Fibroblast of mammary gland (primary cell): ENCODE data around the gene REXO5.

ENCODE experiments used
- DNase-seq: peaks from one replicate; pipeline ENCODE4 v3.0.0-alpha.2; 2010; ENCODE audit warnings: low read depth
- H3K4me3 ChIP-seq: 2 replicates; pipeline ENCODE4 v1.5.1; 2011; ENCODE audit warnings: low read depth, mild to moderate bottlenecking, low read length, moderate library complexity; ENCODE audit not compliant: control insufficient read depth
- TF ChIP-seq, protein P1 (sequence below): conservative IDR thresholded peaks from 2 replicates; pipeline ENCODE4 v1.5.1; 2011; ENCODE audit warnings: low read depth, low read length, inconsistent platforms; ENCODE audit not compliant: control insufficient read depth, insufficient read depth

REXO5 gene

GRCh38 chr16:20870122-20870820 is 63.9 kb downstream of the REXO5 start:
- DNase-seq: no peak
- H3K4me3 ChIP-seq: no peak overlapping the region
- TF ChIP-seq, protein P1, sequence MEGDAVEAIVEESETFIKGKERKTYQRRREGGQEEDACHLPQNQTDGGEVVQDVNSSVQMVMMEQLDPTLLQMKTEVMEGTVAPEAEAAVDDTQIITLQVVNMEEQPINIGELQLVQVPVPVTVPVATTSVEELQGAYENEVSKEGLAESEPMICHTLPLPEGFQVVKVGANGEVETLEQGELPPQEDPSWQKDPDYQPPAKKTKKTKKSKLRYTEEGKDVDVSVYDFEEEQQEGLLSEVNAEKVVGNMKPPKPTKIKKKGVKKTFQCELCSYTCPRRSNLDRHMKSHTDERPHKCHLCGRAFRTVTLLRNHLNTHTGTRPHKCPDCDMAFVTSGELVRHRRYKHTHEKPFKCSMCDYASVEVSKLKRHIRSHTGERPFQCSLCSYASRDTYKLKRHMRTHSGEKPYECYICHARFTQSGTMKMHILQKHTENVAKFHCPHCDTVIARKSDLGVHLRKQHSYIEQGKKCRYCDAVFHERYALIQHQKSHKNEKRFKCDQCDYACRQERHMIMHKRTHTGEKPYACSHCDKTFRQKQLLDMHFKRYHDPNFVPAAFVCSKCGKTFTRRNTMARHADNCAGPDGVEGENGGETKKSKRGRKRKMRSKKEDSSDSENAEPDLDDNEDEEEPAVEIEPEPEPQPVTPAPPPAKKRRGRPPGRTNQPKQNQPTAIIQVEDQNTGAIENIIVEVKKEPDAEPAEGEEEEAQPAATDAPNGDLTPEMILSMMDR: no peak

DNA sequence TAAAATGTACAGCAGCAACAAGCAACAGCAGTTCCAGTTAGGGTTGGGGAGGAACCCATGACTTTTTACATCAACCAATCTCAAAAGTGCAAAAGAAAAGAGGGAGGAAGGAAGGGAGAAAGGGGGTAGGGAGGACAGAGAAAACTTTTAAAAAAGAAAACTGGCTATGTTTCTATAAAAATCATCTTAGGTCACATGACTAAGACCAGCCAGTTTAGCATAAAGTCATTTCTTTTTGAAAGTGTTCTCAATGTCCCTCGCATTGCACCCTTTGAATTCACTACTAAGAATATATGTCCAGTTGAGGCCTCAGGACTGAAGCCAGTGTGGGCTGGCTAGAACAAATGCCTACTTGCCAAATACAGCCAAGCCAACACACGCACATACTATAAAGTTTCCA is 64.9 kb downstream of the REXO5 start:
- H3K4me3 ChIP-seq: no peak overlapping the region
- TF ChIP-seq, protein P1: no peak
- no peak for DNase-seq

GRCh38 chr16:20871941-20872815 is 65.9 kb downstream of the REXO5 start:
- TF ChIP-seq, protein P1: no peak
- no peak for DNase-seq
- H3K4me3 ChIP-seq: no peak overlapping the region

DNA sequence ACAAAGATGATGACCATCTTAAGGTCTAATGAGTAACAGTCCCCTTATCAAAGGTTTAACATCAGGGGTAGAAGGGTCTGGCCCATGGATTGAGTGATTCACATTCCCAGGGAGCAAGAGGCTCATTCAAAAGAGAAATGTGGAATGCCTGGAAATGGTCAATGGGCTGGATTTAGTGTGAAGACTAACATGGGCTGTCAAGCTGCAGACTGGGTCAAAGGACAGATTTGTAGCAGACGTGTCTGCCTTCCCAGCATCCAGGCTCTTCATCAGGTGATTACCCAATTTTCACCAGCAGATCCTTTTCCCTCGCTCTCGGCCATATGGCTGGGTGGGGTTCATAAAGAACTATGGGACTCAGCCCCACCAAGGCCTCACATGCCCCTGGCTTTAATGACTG is 67.0 kb downstream of the REXO5 start:
- TF ChIP-seq, protein P1: no peak
- no peak overlapping the region for H3K4me3 ChIP-seq
- DNase-seq: no peak

- TF ChIP-seq, protein P1: no peak
- no peak overlapping the region for H3K4me3 ChIP-seq
- DNase-seq: peak; percentile 59
Observed at GRCh38 chr16:20874088-20874581, 67.8 kb downstream of the REXO5 start.

GRCh38 chr16:20875355-20875650 is 69.0 kb downstream of the REXO5 start:
- TF ChIP-seq, protein P1: no peak
- no peak overlapping the region for H3K4me3 ChIP-seq
- DNase-seq: no peak
